Endothelial cell of umbilical vein (primary cell): ENCODE results near the gene SLMAP. TPM values are rescaled to one million over a fixed set of nuclear protein-coding genes. Genes with fewer than 3 reads are reported as not detected.

Experiments used
- BruUV-seq: library from RNA; stranded (reverse); fragments of 400-500 nt; replicated peaks from 2 replicates; lab custom pipeline; 2021; lab: Mats Ljungman, UMichigan
- CTCF ChIA-PET: fragments of 300-600, 350-600 bp; sonication (Branson Sonifier 250); formaldehyde crosslinking; loops from one replicate; lab custom pipeline; 2021; ENCODE audit warnings: antibody characterized with exemption, inconsistent platforms; lab: Charles Lee
- POLR2A ChIA-PET: fragments of 300-600, 350-600 bp; sonication (Branson Sonifier 250); formaldehyde crosslinking; loops from one replicate; lab custom pipeline; 2021; ENCODE audit warnings: antibody characterized with exemption, inconsistent platforms; lab: Charles Lee
- DNase-seq: peaks from one replicate; pipeline ENCODE4 v3.0.0-alpha.2; 2011; ENCODE audit warnings: low read depth, low spot score
- FAIRE-seq: peaks from 2 replicates; lab custom pipeline; 2011; peaks lifted over from hg19 to GRCh38; lab: Jason Lieb, UNC
- H2AFZ ChIP-seq: 2 replicates; pipeline ENCODE4 v1.6.0; 2012; ENCODE audit warnings: low read depth, low read length, control low read depth, inconsistent platforms
- H3K27ac ChIP-seq: 2 replicates; pipeline ENCODE4 v1.5.1; 2011; ENCODE audit warnings: low read depth, mild to moderate bottlenecking, control low read depth, low read length, moderate library complexity; ENCODE audit not compliant: insufficient read depth
- H3K27me3 ChIP-seq, 2 experiments: 2 replicates each; pipeline versions ENCODE4 v1.6.0 to v1.6.1; 2011; ENCODE audit warnings: low read length in 2 of 2, mixed read lengths in 1 of 2; ENCODE audit not compliant: control insufficient read depth in 2 of 2, insufficient read depth in 2 of 2
- H3K36me3 ChIP-seq, 2 experiments: 2 replicates in 1 of 2; 3 replicates in 1 of 2; pipeline ENCODE4 v1.5.1; 2011; ENCODE audit warnings: low read length in 2 of 2, mild to moderate bottlenecking in 1 of 2, moderate library complexity in 1 of 2; ENCODE audit not compliant: control insufficient read depth in 2 of 2, insufficient read depth in 2 of 2; ENCODE audit errors: extremely low read depth in 1 of 2
- H3K4me1 ChIP-seq: 3 replicates; pipeline ENCODE4 v1.5.1; 2011; ENCODE audit warnings: mild to moderate bottlenecking, low read length; ENCODE audit not compliant: control insufficient read depth, insufficient read depth; ENCODE audit errors: extremely low read depth
- H3K4me2 ChIP-seq: 2 replicates; pipeline ENCODE4 v1.6.1; 2011; ENCODE audit warnings: low read length, control low read depth, mixed read lengths; ENCODE audit not compliant: insufficient read depth
- H3K4me3 ChIP-seq, 3 experiments: fragments of 200-600 bp in 1 of 3; sonication (generic), shearing (Covaris generic) in 1 of 3; replicated peaks in 1 of 3; 2 replicates each; pipeline ENCODE4 v1.5.1; 2011 to 2016; ENCODE audit warnings: control low read depth in 3 of 3, low read length in 3 of 3, mild to moderate bottlenecking in 2 of 3, inconsistent platforms in 1 of 3, low read depth in 1 of 3, moderate library complexity in 1 of 3; ENCODE audit not compliant: insufficient read depth in 1 of 3
- H3K79me2 ChIP-seq: 2 replicates; pipeline ENCODE4 v1.6.0; 2012; ENCODE audit warnings: low read length, inconsistent platforms; ENCODE audit not compliant: control insufficient read depth, insufficient read depth
- H3K9ac ChIP-seq: replicated peaks from 2 replicates; pipeline ENCODE3; 2011; ENCODE audit warnings: low read length, control low read depth; ENCODE audit not compliant: insufficient read depth; ENCODE audit errors: extremely low read depth
- H3K9me1 ChIP-seq: replicated peaks from 3 replicates; pipeline ENCODE4 v1.6.0; 2011; ENCODE audit warnings: mild to moderate bottlenecking, low read length; ENCODE audit not compliant: control insufficient read depth, insufficient read depth; ENCODE audit errors: extremely low read depth
- H3K9me3 ChIP-seq: replicated peaks from 2 replicates; pipeline ENCODE4 v1.5.1; 2012; ENCODE audit warnings: low read length, inconsistent platforms; ENCODE audit not compliant: control insufficient read depth, insufficient read depth
- H4K20me1 ChIP-seq: replicated peaks from 2 replicates; pipeline ENCODE3; 2011; ENCODE audit warnings: mild to moderate bottlenecking, low read length; ENCODE audit not compliant: control insufficient read depth, insufficient read depth; ENCODE audit errors: extremely low read depth
- CTCF ChIP-seq, 2 donors: IDR thresholded peaks; 1 replicate in 1 of 2; 2 replicates in 1 of 2; pipeline ENCODE4 v1.5.1; 2011; ENCODE audit warnings: low read length in 2 of 2, mild to moderate bottlenecking in 2 of 2, moderate library complexity in 2 of 2, control low read depth in 1 of 2, inconsistent platforms in 1 of 2, low read depth in 1 of 2; ENCODE audit not compliant: insufficient read depth in 1 of 2; ENCODE audit errors: extremely low read depth in 1 of 2
- EZH2 ChIP-seq: IDR thresholded peaks from 2 replicates; pipeline ENCODE4 v1.6.1; 2012; ENCODE audit warnings: borderline replicate concordance, low read depth, mild to moderate bottlenecking, moderate library complexity, low read length, inconsistent platforms; ENCODE audit not compliant: severe bottlenecking
- FOS ChIP-seq: IDR thresholded peaks from 2 replicates; pipeline ENCODE4 v1.6.1; 2011; ENCODE audit warnings: mild to moderate bottlenecking, low read length, moderate library complexity, borderline replicate concordance; ENCODE audit not compliant: insufficient read depth
- GATA2 ChIP-seq: IDR thresholded peaks from 2 replicates; pipeline ENCODE4 v1.7.0; 2011; ENCODE audit warnings: low read depth, mild to moderate bottlenecking, moderate library complexity, mixed read lengths, low read length; ENCODE audit not compliant: insufficient read length, insufficient read depth
- JUN ChIP-seq: IDR thresholded peaks from 2 replicates; pipeline ENCODE4 v1.6.1; 2011; ENCODE audit warnings: borderline replicate concordance, low read depth; ENCODE audit not compliant: insufficient read length, insufficient read depth
- MAX ChIP-seq: IDR thresholded peaks from 2 replicates; pipeline ENCODE4 v1.6.1; 2011; ENCODE audit not compliant: insufficient read depth, insufficient read length
- MYC ChIP-seq: IDR thresholded peaks from one replicate; pipeline ENCODE4 v1.6.1; 2011; ENCODE audit warnings: mild to moderate bottlenecking, low read depth, low read length
- POLR2A ChIP-seq: IDR thresholded peaks from 2 replicates; pipeline ENCODE4 v1.6.1; 2012; ENCODE audit warnings: low read depth, mild to moderate bottlenecking, control low read depth, low read length
- POLR2AphosphoS5 ChIP-seq: IDR thresholded peaks from 2 replicates; pipeline ENCODE4 v1.6.1; 2012; ENCODE audit warnings: low read depth, mild to moderate bottlenecking, control low read depth, low read length, moderate library complexity; ENCODE audit not compliant: insufficient read depth
- dilution Hi-C: fragments of 300-500 bp; cut with MboI; formaldehyde crosslinking; loops from one replicate; pipeline ENCODE4 v1.15.0; 2019; ENCODE audit warnings: low sequenced_read_pairs; ENCODE audit not compliant: extremely low pct_ligation_motif_present
- intact Hi-C: fragments of 100-400 bp; cut with micrococcal nuclease; formaldehyde crosslinking; loops from one replicate; pipeline ENCODE4 v1.10.0; 2022
- polyA plus RNA-seq, 4 experiments: library from polyadenylated mRNA; depleted of rRNA in 3 of 4; stranded (reverse) in 3 of 4; unstranded in 1 of 4; fragments of >200 nt; gene quantifications; 2 replicates each; pipeline versions ENCODE4 v1.2.1 to v1.2.3, GENCODE V29; 2011 to 2012; ENCODE audit warnings: missing spikeins in 1 of 4
- total RNA-seq: library from RNA; stranded (reverse); gene quantifications from 2 replicates; pipeline ENCODE4 v1.2.3, GENCODE V29; 2021

SLMAP gene
- total and polyA plus RNA-seq, 2 donors (not counting 3 experiments of a cell fraction or from before 2014, with no cell fraction given), result 9.8 to 54.7 TPM

GRCh38 chr3:57893156-57893555 is 137.0 kb downstream of the SLMAP start:
- FAIRE-seq (no peak), DNase-seq (no peak)
- ChIA-PET CTCF (interaction anchor here (0.6 kb wide), 1 partner anchor 11 kb away, joined by 3 read pairs; no protein-coding TSS in a partner anchor), POLR2A (no interaction called here)
- Histone ChIP-seq H3K9ac (no peak overlapping the region), H3K9me1 (no peaks in the 10 kb centered on the region), H3K27me3 (no peaks in the 10 kb centered on the region), H3K27ac (no peak overlapping the region), H3K4me1 (no peaks in the 10 kb centered on the region), H3K36me3 (peaks cover 0 to 3% of the 10 kb centered on the region in 2 experiments), H3K4me3 (no peak overlapping the region), H3K9me3 (no peaks in the 10 kb centered on the region), H3K79me2 (no peaks in the 10 kb centered on the region), H2AFZ (no peak overlapping the region), H3K4me2 (no peak overlapping the region), H4K20me1 (no peaks in the 10 kb centered on the region)
- intact Hi-C loops, result no loop called here
- no peak for TF ChIP-seq POLR2AphosphoS5
- TF ChIP-seq GATA2, result no peak
- no peak for TF ChIP-seq MYC
- TF ChIP-seq EZH2, result no peak
- no peak for TF ChIP-seq MAX
- no peak for TF ChIP-seq FOS
- TF ChIP-seq POLR2A, result no peak
- no peak for TF ChIP-seq CTCF (IDR thresholded peaks at IDR 0.05; ENCODE audit: extremely low read depth in 1 of 2, insufficient read depth in 1 of 2, low read depth in 1 of 2, low read length in 2 of 2)
- TF ChIP-seq JUN, result no peak
- dilution Hi-C loops, result no loop called here
- no TSS peak for BruUV-seq
